ENCODE measurements around the gene ZNF841. TPM values are rescaled to one million over a fixed set of nuclear protein-coding genes. Genes with fewer than 3 reads are reported as not detected.
"Not testable (repeated sequence)": the region's sequence is repeated elsewhere in the genome, so short reads cannot be mapped to it uniquely, and the experiment has no call there.

The ZNF841 gene
- total RNA-seq, 1 donor = 19.6 TPM

GRCh38 chr19:52028027-52028779 is 67.4 kb downstream of the ZNF841 start, which contains the start of gene ZNF614:
Gene ZNF614, minus strand, starts transcription at chr19:52028379. Its CDS starts 2,634 bp downstream, at chr19:52025745.
- Histone ChIP-seq H3K27me3 (ENCODE audit: insufficient read depth, low read length) (no peaks in the 10 kb centered on the region), H3K4me3 (ENCODE audit: low read length) (peak within 1 kb of the TSS; percentile 67), H3K4me1 (ENCODE audit: insufficient read depth, low read length) (peaks cover 7% of the 10 kb centered on the region), H3K9me3 (ENCODE audit: low read depth, low read length) (peaks cover 33% of the 10 kb centered on the region)

- peaks cover 22% of the 10 kb centered on the region for H3K9me3 ChIP-seq (ENCODE audit: low read depth, low read length)
- not testable (repeated sequence) for H3K4me1 ChIP-seq (ENCODE audit: insufficient read depth, low read length); H3K4me3 ChIP-seq (ENCODE audit: low read length); H3K27me3 ChIP-seq (ENCODE audit: insufficient read depth, low read length)
Measured at GRCh38 chr19:52026255-52026990, 69.1 kb downstream of the ZNF841 start.

GRCh38 chr19:52024478-52024877 is 71.1 kb downstream of the ZNF841 start:
- not testable (repeated sequence) for H3K4me1 ChIP-seq (ENCODE audit: insufficient read depth, low read length); H3K4me3 ChIP-seq (ENCODE audit: low read length); H3K27me3 ChIP-seq (ENCODE audit: insufficient read depth, low read length)
- H3K9me3 ChIP-seq (ENCODE audit: low read depth, low read length) = peaks cover 35% of the 10 kb centered on the region

DNA sequence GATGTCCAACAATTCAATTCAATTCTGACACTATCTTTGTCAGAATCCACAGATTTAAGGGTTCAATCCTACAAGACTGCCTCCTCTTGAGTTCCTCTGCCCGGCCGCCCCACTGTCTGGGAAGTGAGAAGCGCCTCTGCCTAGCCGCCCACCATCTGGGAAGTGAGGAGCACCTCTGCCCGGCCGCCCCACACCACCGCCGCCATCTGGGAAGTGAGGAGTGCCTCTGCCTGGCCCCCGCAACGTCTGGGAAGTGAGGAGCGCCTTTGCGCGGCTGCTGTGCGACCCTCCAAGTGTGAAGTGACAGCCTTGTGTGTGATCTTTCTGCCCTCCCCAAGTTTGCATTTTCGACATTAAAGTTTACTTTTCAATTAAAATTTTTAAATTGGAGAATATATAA is 73.4 kb downstream of the ZNF841 start:
- H3K9me3 ChIP-seq (ENCODE audit: low read depth, low read length) = peaks cover 58% of the 10 kb centered on the region
- H3K4me3 ChIP-seq (ENCODE audit: low read length) = no peak overlapping the region
- H3K4me1 ChIP-seq (ENCODE audit: insufficient read depth, low read length) = peaks cover 2% of the 10 kb centered on the region
- H3K27me3 ChIP-seq (ENCODE audit: insufficient read depth, low read length) = no peaks in the 10 kb centered on the region

DNA sequence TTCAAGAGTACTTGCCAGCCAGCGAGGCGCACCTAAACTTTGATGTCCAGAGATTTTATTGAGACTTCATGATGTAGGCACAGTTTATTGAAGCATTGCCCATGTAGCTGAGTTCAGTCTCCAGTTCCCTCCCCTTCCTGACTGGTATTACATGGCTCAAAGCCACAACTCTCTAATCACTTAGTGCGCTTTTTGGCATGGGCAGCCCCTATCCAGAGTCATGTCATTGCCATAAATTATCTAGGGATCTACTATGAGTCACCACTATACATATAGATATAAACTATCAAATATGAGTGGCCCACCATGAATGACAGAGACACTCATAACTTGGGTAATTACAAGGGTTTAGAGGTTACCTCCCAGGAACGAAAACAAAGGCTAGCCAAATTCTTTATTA is 75.1 kb downstream of the ZNF841 start:
- Histone ChIP-seq H3K4me3 (ENCODE audit: low read length) (no peak overlapping the region), H3K27me3 (ENCODE audit: insufficient read depth, low read length) (no peaks in the 10 kb centered on the region), H3K9me3 (ENCODE audit: low read depth, low read length) (peaks cover 75% of the 10 kb centered on the region), H3K4me1 (ENCODE audit: insufficient read depth, low read length) (no peaks in the 10 kb centered on the region)

Other genes starting within 250 kb of the ZNF841 start
- gene ZNF577, start 207.8 kb downstream of the ZNF841 start, total RNA-seq = 8.6 TPM
- gene ZNF649, start 190.7 kb downstream of the ZNF841 start, total RNA-seq = 18.3 TPM
- 0.84 TPM for gene ZNF613, start 168.3 kb downstream of the ZNF841 start, total RNA-seq
- gene ZNF350, start 108.9 kb downstream of the ZNF841 start, total RNA-seq = 34.5 TPM
- gene ZNF615, start 87.6 kb downstream of the ZNF841 start, total RNA-seq = 16.1 TPM
- gene ZNF614, start 67.4 kb downstream of the ZNF841 start, total RNA-seq = 17.4 TPM
- 15.7 TPM for gene ZNF432, start 46.9 kb downstream of the ZNF841 start, total RNA-seq
- gene ZNF616, start 44.2 kb upstream of the ZNF841 start, total RNA-seq = 1.2 TPM
- 12.3 TPM for gene ZNF836, start 75.9 kb upstream of the ZNF841 start, total RNA-seq
- gene PPP2R1A, start 94.3 kb upstream of the ZNF841 start, total RNA-seq = 79.1 TPM
- 53.9 TPM for gene ZNF766, start 173.8 kb upstream of the ZNF841 start, total RNA-seq
- 5.6 TPM for gene ZNF480, start 201.4 kb upstream of the ZNF841 start, total RNA-seq
- gene ZNF610, start 240.5 kb upstream of the ZNF841 start, total RNA-seq = 0.52 TPM